K562 (cell line): ENCODE results near the gene CUL3.

Experiments used
- CTCF ChIP-seq, 3 experiments: IDR thresholded peaks in 2 of 3; conservative IDR thresholded peaks in 1 of 3; 2 replicates each; pipeline ENCODE4 v1.5.1; 2011 to 2012; ENCODE audit warnings: low read length in 3 of 3, mild to moderate bottlenecking in 3 of 3, control low read depth in 2 of 3, improper control_type of control experiment in 1 of 3, inconsistent platforms in 1 of 3, low read depth in 1 of 3, mixed read lengths in 1 of 3, moderate library complexity in 1 of 3; ENCODE audit not compliant: insufficient read depth in 2 of 3
- LARP7 ChIP-seq: fragments of 450-650 bp; IDR thresholded peaks from 2 replicates; pipeline ENCODE4 v1.6.1; 2016
- TF ChIP-seq, protein P1 (sequence below): fragments of 250-450 bp; sonication (Bioruptor Pico); IDR thresholded peaks from 2 replicates; pipeline ENCODE4 v1.5.0; 2020; ENCODE audit warnings: mild to moderate bottlenecking, borderline replicate concordance

DNA sequence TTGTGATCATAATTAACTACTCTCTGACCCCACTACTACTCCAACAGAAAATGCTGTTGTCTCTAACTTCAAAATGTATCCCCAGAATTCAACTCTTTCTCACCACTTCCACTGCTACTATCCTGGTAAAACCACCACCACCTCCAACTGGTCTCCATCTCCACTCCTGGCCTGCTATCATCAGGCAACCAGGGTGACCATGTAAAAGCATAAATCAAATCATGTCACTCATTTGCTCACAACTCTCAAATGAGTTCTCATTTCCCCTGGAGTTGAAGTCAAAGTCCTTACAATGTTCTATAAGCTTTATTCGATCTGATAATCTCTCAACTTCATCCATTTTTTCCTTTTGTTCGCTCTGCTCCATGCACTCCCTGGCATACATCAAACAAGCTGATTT lies 24.6 kb downstream of the CUL3 start:
- TF ChIP-seq, protein P1, sequence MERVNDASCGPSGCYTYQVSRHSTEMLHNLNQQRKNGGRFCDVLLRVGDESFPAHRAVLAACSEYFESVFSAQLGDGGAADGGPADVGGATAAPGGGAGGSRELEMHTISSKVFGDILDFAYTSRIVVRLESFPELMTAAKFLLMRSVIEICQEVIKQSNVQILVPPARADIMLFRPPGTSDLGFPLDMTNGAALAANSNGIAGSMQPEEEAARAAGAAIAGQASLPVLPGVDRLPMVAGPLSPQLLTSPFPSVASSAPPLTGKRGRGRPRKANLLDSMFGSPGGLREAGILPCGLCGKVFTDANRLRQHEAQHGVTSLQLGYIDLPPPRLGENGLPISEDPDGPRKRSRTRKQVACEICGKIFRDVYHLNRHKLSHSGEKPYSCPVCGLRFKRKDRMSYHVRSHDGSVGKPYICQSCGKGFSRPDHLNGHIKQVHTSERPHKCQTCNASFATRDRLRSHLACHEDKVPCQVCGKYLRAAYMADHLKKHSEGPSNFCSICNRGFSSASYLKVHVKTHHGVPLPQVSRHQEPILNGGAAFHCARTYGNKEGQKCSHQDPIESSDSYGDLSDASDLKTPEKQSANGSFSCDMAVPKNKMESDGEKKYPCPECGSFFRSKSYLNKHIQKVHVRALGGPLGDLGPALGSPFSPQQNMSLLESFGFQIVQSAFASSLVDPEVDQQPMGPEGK = no peak
- TF ChIP-seq CTCF (IDR thresholded peaks at IDR 0.05 in 2 of 3, conservative IDR thresholded peaks at IDR 0.05 in 1 of 3; ENCODE audit: insufficient read depth in 2 of 3, low read depth in 1 of 3, low read length in 3 of 3) (no peak), LARP7 (no peak)
